PC-3 (cell line): ENCODE measurements around the gene S1PR1.
"Not testable (repeated sequence)": the region's sequence is repeated elsewhere in the genome, so short reads cannot be mapped to it uniquely, and the experiment has no call there.

ENCODE experiments used
- EZH2 ChIP-seq: fragments of 300-600 bp; sonication (generic); IDR thresholded peaks from one replicate; pipeline ENCODE4 v1.6.1; 2017; ENCODE audit warnings: antibody characterized with exemption, mild to moderate bottlenecking, low read length; ENCODE audit not compliant: unreplicated experiment
- EZH2phosphoT487 ChIP-seq: fragments of 300-600 bp; sonication (generic); IDR thresholded peaks from 2 replicates; pipeline ENCODE4 v1.6.1; 2018; ENCODE audit warnings: mild to moderate bottlenecking, antibody characterized with exemption, low read length, borderline replicate concordance
- TF ChIP-seq, protein P1 (sequence below): fragments of 300-600 bp; sonication (generic); conservative IDR thresholded peaks from 2 replicates; pipeline ENCODE4 v1.5.1; 2017; ENCODE audit warnings: antibody characterized with exemption, low read depth, mild to moderate bottlenecking, low read length

DNA sequence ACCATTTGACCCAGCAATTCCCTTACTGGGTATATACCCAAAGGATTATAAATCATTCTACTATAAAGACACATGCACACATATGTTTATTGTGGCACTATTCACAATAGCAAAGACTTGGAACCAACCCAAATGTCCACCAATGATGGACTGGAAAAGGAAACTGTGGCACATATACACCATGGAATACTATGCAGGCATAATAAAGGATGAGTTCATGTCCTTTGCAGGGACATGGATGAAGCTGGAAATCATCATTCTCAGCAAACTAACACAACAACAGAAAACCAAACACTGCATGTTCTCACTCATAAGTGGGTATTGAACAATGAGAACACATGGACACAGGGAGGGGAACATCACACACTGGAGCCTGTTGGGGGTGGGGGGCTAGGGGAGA lies 4.6 kb upstream of the S1PR1 start:
- TF ChIP-seq, protein P1, sequence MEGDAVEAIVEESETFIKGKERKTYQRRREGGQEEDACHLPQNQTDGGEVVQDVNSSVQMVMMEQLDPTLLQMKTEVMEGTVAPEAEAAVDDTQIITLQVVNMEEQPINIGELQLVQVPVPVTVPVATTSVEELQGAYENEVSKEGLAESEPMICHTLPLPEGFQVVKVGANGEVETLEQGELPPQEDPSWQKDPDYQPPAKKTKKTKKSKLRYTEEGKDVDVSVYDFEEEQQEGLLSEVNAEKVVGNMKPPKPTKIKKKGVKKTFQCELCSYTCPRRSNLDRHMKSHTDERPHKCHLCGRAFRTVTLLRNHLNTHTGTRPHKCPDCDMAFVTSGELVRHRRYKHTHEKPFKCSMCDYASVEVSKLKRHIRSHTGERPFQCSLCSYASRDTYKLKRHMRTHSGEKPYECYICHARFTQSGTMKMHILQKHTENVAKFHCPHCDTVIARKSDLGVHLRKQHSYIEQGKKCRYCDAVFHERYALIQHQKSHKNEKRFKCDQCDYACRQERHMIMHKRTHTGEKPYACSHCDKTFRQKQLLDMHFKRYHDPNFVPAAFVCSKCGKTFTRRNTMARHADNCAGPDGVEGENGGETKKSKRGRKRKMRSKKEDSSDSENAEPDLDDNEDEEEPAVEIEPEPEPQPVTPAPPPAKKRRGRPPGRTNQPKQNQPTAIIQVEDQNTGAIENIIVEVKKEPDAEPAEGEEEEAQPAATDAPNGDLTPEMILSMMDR: not testable (repeated sequence)
- TF ChIP-seq EZH2phosphoT487, EZH2: not testable (repeated sequence)
